RWPE1 (cell line): ENCODE data around the gene EML1.

Source experiments
- CTCF ChIA-PET: fragments of 350-600 bp; sonication (Branson Sonifier 250); formaldehyde crosslinking; extraction: SDS; loops from one replicate; lab custom pipeline; 2021; lab: Yijun Ruan, JAX
- POLR2A ChIA-PET: fragments of 400-600 bp; formaldehyde crosslinking; extraction: SDS; loops from one replicate; lab custom pipeline; 2020; ENCODE audit warnings: antibody characterized with exemption; ENCODE audit not compliant: low non-redundant PET; lab: Yijun Ruan, JAX
- DNase-seq: peaks from one replicate; pipeline ENCODE4 v3.0.0; 2012; ENCODE audit warnings: low spot score
- H3K27ac ChIP-seq: fragments of 450-650 bp; 2 replicates; pipeline ENCODE4 v1.5.1; 2017
- TF ChIP-seq, protein P1 (sequence below): fragments of 450-650 bp; conservative IDR thresholded peaks from 2 replicates; pipeline ENCODE4 v1.5.1; 2017; ENCODE audit warnings: low read depth, mild to moderate bottlenecking

Gene EML1

DNA sequence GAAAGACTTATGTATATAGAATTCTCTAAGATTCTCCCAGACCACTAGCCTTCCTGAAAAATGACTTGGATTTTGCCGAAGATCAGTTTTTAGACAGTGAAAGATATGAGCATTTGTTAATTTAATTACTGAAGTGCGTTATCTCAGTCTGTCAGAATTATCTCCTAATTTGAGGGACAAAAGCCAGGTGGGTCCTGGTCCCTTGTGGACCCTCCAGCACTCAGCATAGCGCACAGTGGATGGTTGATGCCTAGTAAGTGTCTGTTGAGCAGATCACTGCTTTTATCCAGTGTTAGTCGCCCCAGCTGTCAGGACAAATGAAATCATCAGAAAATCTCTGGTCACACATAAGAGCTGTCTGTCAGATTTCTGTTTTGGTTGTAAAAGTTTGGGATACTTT lies 80.4 kb downstream of the EML1 start:
- TF ChIP-seq, protein P1, sequence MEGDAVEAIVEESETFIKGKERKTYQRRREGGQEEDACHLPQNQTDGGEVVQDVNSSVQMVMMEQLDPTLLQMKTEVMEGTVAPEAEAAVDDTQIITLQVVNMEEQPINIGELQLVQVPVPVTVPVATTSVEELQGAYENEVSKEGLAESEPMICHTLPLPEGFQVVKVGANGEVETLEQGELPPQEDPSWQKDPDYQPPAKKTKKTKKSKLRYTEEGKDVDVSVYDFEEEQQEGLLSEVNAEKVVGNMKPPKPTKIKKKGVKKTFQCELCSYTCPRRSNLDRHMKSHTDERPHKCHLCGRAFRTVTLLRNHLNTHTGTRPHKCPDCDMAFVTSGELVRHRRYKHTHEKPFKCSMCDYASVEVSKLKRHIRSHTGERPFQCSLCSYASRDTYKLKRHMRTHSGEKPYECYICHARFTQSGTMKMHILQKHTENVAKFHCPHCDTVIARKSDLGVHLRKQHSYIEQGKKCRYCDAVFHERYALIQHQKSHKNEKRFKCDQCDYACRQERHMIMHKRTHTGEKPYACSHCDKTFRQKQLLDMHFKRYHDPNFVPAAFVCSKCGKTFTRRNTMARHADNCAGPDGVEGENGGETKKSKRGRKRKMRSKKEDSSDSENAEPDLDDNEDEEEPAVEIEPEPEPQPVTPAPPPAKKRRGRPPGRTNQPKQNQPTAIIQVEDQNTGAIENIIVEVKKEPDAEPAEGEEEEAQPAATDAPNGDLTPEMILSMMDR: no peak
- no peak overlapping the region for H3K27ac ChIP-seq
- DNase-seq: no peak
- ChIA-PET POLR2A (no interaction called here), CTCF (no interaction called here)

DNA sequence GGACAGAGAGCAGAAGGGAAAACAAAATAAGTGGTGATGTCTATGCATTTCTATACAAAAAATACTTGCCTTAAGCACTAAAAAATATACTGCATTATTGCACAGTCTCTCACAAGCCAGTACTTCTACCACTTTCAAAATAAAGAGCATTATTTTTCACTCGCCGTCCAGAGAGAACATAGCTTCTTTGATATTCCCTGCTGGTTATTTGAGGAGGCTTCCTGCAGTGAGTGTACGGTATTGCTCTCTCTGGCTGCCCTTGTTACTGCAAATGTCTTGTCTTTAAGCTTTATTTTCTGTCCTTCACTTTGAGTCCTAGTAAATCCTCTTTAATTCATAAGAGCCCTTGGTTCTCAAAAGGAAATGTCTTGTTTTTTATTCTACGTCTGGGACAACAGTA lies 81.1 kb downstream of the EML1 start:
- ChIA-PET POLR2A (no interaction called here), CTCF (no interaction called here)
- no peak for DNase-seq
- TF ChIP-seq, protein P1: no peak
- no peak overlapping the region for H3K27ac ChIP-seq

DNA sequence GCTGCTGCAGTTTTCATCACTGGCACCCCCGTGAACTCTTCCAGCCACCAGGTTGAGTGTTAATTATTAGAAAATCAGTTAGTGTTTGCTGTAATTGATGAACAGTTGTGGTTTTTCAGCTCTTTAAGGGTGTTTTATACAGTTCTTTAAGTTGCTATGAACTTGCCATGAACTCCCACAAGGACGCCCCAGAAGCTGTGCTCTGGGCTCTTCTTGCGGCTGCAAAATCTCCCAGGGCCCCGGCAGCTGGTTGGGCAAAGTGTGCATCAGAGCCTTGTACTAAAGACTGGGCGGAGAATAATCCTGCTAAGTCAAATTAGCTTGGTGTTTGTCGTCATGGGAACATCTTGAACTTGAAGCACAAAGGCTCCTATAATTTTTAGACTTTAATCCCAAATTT lies 82.2 kb downstream of the EML1 start:
- no peak overlapping the region for H3K27ac ChIP-seq
- DNase-seq: no peak
- TF ChIP-seq, protein P1: no peak
- ChIA-PET CTCF (no interaction called here), POLR2A (no interaction called here)

DNA sequence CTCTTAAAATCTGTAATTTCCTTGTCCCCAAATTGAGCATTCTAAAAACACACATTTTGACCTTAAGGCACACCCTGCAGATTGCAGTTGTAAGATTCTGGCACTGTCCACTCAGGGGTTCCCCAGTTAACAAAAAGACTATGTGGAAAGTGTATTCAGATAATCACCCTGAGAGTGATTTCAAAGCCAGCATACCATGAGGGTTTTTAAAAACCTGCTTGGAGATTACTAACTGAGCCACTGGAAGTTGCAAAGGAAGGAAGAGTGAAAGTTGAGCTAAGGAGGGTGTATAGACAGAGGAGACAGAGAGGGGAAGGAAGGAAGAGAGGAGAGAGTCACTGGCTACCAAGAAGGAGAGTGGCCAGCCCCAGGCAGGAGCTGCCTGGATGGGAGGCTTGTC lies 82.6 kb downstream of the EML1 start:
- POLR2A ChIA-PET: no interaction called here
- H3K27ac ChIP-seq: no peak overlapping the region
- TF ChIP-seq, protein P1: no peak
- DNase-seq: no peak
- CTCF ChIA-PET: interaction anchor here (0.6 kb wide), 2 partner anchors 29 to 163 kb away, joined by 3 read pairs; no protein-coding TSS in a partner anchor

DNA sequence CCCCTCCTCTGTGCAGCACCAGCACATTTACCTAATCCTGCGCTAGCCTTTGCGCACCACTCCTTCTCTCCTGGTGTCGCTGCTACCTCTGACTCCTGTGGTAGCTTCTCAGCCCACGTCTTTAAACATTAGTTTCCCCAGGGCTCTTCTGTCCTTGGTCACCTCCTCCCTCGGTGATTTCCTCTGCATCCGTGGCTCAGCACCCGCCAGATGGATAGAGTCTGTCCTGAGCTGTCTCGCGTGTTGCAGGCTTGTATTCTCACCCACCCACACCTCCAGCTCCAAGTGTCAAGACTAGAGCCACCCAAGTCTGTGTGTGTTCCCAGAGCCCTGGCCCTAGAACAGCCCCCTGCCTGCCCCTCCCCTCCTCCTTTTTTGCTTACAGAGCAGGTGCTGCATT lies 83.2 kb downstream of the EML1 start:
- TF ChIP-seq, protein P1: no peak
- ChIA-PET POLR2A (no interaction called here), CTCF (interaction anchor here (0.6 to 0.7 kb wide), 3 partner anchors 29 to 163 kb away, joined by 3 read pairs; no protein-coding TSS in a partner anchor)
- DNase-seq: no peak
- no peak overlapping the region for H3K27ac ChIP-seq

DNA sequence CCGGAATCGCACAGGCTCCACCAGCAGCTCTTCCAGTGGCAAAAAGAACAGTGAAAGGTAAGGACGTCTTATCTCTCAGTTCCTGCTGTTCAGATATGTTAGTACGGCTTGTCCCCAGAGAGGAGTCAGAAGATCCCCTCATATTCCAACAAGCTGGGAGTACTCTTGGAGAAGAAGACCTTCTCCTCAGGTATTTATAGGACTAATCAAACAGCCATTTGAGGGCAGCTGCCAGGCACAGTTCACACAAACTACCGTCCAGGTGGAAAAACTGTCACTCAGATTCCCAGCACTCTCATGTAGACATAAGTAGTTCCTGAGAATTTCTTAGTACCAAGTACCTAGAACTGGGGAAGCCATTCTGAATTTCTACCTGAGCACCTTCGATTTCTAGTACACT lies 85.3 kb downstream of the EML1 start:
- DNase-seq: no peak
- CTCF ChIA-PET: interaction anchor here (1.4 kb wide), 1 partner anchor 148 kb away, joined by 4 read pairs; no protein-coding TSS in a partner anchor
- POLR2A ChIA-PET: no interaction called here

More for the DNA sequence above, 85.3 kb downstream of the EML1 start:
- TF ChIP-seq, protein P1: no peak
- no peak overlapping the region for H3K27ac ChIP-seq
